Measurements from ENCODE around the gene NHSL2. TPM values are rescaled to one million over a fixed set of nuclear protein-coding genes. Genes with fewer than 3 reads are reported as not detected.

Gene NHSL2
- total RNA-seq, 1 donor from 2014 or later = 13.0 TPM

DNA sequence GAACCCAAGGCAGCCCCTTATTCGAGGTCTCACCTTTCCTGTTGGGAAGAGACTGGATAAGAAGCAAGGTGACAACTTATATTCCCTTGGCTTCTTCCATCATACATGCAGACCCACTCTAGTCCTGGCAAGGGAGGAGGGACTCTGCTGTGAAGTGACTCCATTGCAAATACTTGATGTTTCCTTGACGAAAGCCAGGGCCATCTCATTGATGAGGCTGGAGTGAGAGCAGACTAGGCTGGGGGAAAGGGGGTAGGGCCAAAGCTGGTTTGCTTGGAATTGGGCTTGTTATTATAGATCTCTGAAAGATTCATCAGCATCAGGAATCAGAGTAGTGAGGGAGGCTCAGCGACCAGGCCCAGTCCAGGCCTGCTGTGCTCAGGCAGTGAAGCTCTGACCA lies 2.3 kb upstream of the NHSL2 start:
- no peaks in the 10 kb centered on the region for H3K27me3 ChIP-seq (ENCODE audit: insufficient read depth, low read length)
- H3K4me1 Mint-ChIP-seq (ENCODE audit: low read depth, unreplicated experiment) = peaks cover 1% of the 10 kb centered on the region
- no peaks in the 10 kb centered on the region for H3K36me3 ChIP-seq (ENCODE audit: insufficient read depth, low read length)
- no peak overlapping the region for H2AFZ ChIP-seq (ENCODE audit: low read depth, low read length)
- no peaks in the 10 kb centered on the region for H3K9me3 Mint-ChIP-seq (ENCODE audit: unreplicated experiment)
- no peak overlapping the region for H3K9ac ChIP-seq (ENCODE audit: low read length)
- H3K9me3 ChIP-seq (ENCODE audit: insufficient read depth, low read depth, low read length) = no peaks in the 10 kb centered on the region
- no peak overlapping the region for H3K27ac ChIP-seq (ENCODE audit: low read depth, low read length)
- no peaks in the 10 kb centered on the region for H3K4me1 ChIP-seq (ENCODE audit: insufficient read depth, low read length)
- TF ChIP-seq CTCF (IDR thresholded peaks at IDR 0.05; ENCODE audit: insufficient read depth, low read depth, low read length) (no peak), EZH2 (IDR thresholded peaks at IDR 0.05; ENCODE audit: insufficient read depth, low read length) (no peak)
- H3K4me3 ChIP-seq (ENCODE audit: insufficient read depth, low read depth, low read length) = no peak overlapping the region
- no peak overlapping the region for H3K4me3 Mint-ChIP-seq (ENCODE audit: unreplicated experiment)
- FAIRE-seq (no peak), DNase-seq (ENCODE audit: low read depth) (no peak)
- no peak overlapping the region for H3K27ac Mint-ChIP-seq (ENCODE audit: unreplicated experiment)
- no peaks in the 10 kb centered on the region for H3K36me3 Mint-ChIP-seq (ENCODE audit: low read depth, unreplicated experiment)
- H3K27me3 Mint-ChIP-seq (ENCODE audit: low read depth, unreplicated experiment) = no peaks in the 10 kb centered on the region
- no peaks in the 10 kb centered on the region for H4K20me1 ChIP-seq (ENCODE audit: insufficient read depth, low read length)
- H3K4me2 ChIP-seq (ENCODE audit: low read length) = no peak overlapping the region
- no peaks in the 10 kb centered on the region for H3K79me2 ChIP-seq (ENCODE audit: insufficient read depth, low read length)

DNA sequence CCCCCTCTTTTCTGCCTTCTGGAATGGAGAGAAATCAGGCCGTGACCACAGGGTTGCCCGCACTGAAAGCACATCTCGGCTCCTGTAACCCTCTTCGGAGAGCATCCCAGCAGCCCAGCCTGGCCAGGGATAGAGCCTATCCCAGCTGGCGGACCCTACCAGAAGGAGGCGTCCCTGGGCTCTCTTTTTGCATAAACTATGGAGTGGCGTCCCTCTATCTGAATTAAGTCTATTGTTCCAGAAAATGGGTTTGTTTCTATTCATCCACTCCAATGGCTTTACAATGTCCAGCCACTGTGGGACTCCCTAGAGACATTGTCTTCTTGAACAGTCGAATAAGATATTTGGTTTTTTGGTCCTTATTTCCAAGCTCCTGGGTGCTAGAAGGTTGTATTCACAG lies 689 bp upstream of the NHSL2 start:
- Histone ChIP-seq H4K20me1 (ENCODE audit: insufficient read depth, low read length) (no peaks in the 10 kb centered on the region), H3K36me3 (ENCODE audit: insufficient read depth, low read length) (no peaks in the 10 kb centered on the region), H3K4me3 (ENCODE audit: insufficient read depth, low read depth, low read length) (peak overlapping the region; percentile 49), H3K9me3 (ENCODE audit: insufficient read depth, low read depth, low read length) (no peaks in the 10 kb centered on the region), H3K4me2 (ENCODE audit: low read length) (peak overlapping the region; percentile 86), H3K27ac (ENCODE audit: low read depth, low read length) (no peak overlapping the region), H3K9ac (ENCODE audit: low read length) (peak overlapping the region; percentile 65), H2AFZ (ENCODE audit: low read depth, low read length) (peak overlapping the region; percentile 26), H3K4me1 (ENCODE audit: insufficient read depth, low read length) (no peaks in the 10 kb centered on the region), H3K79me2 (ENCODE audit: insufficient read depth, low read length) (no peaks in the 10 kb centered on the region), H3K27me3 (ENCODE audit: insufficient read depth, low read length) (no peaks in the 10 kb centered on the region)
- Mint-ChIP-seq H3K4me1 (ENCODE audit: low read depth, unreplicated experiment) (peaks cover 7% of the 10 kb centered on the region), H3K36me3 (ENCODE audit: low read depth, unreplicated experiment) (no peaks in the 10 kb centered on the region), H3K27ac (ENCODE audit: unreplicated experiment) (peak overlapping the region; percentile 66), H3K27me3 (ENCODE audit: low read depth, unreplicated experiment) (no peaks in the 10 kb centered on the region), H3K4me3 (ENCODE audit: unreplicated experiment) (peak overlapping the region; percentile 83), H3K9me3 (ENCODE audit: unreplicated experiment) (no peaks in the 10 kb centered on the region)
- DNase-seq (ENCODE audit: low read depth) (no peak), FAIRE-seq (no peak)
- TF ChIP-seq CTCF (IDR thresholded peaks at IDR 0.05; ENCODE audit: insufficient read depth, low read depth, low read length) (peak; percentile 29), EZH2 (IDR thresholded peaks at IDR 0.05; ENCODE audit: insufficient read depth, low read length) (no peak)

DNA sequence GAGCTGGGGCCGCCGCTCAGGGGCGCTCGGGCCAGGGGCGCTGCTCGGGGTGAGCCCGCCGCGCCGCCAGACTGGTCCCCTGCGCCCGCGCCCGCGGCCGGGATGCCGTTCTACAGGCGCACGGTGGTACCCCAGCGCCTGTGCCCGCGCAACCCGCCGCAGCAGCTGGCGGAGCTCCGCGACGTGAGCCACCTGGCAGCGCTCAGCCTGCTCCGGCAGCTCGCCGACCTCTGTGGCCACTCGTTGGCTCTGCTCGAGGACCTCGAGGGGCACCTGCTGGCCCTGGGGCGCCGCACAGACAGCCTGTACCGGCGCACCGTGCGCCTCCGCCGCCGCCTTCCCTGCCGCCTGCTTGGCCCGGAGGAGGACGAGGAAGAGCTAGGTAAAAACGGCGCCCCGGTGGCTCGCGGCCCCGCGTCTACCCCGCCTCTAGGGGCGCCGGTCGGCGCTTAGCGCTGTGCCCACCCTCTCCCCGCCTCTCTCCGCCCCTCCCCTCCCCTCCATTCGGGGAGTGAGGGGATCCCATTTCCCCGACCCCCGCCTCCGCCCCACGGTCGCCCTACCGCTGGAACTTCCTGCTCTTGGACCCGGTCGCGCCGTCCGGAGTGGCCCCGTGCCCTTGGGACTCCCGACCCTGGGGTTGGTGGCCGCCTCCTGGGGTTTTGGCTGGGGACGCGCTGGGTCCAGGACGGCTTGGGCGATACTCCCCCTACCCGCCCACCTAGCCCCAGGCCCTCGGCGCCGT lies 513 bp downstream of the NHSL2 start:
- peak overlapping the region; percentile 59 for H3K9ac ChIP-seq (ENCODE audit: low read length)

More for the DNA sequence above, 513 bp downstream of the NHSL2 start:
- peak overlapping the region; percentile 87 for H3K4me3 Mint-ChIP-seq (ENCODE audit: unreplicated experiment)
- DNase-seq (ENCODE audit: low read depth) = no peak
- Histone ChIP-seq H3K36me3 (ENCODE audit: insufficient read depth, low read length) (no peaks in the 10 kb centered on the region), H3K4me3 (ENCODE audit: insufficient read depth, low read depth, low read length) (peak overlapping the region; percentile 49), H2AFZ (ENCODE audit: low read depth, low read length) (peak overlapping the region; percentile 69), H3K4me1 (ENCODE audit: insufficient read depth, low read length) (no peaks in the 10 kb centered on the region), H4K20me1 (ENCODE audit: insufficient read depth, low read length) (no peaks in the 10 kb centered on the region), H3K79me2 (ENCODE audit: insufficient read depth, low read length) (no peaks in the 10 kb centered on the region), H3K4me2 (ENCODE audit: low read length) (peak overlapping the region; percentile 86), H3K27ac (ENCODE audit: low read depth, low read length) (no peak overlapping the region), H3K9me3 (ENCODE audit: insufficient read depth, low read depth, low read length) (no peaks in the 10 kb centered on the region), H3K27me3 (ENCODE audit: insufficient read depth, low read length) (no peaks in the 10 kb centered on the region)
- no peaks in the 10 kb centered on the region for H3K27me3 Mint-ChIP-seq (ENCODE audit: low read depth, unreplicated experiment)
- H3K36me3 Mint-ChIP-seq (ENCODE audit: low read depth, unreplicated experiment) = no peaks in the 10 kb centered on the region
- no peak for TF ChIP-seq EZH2 (IDR thresholded peaks at IDR 0.05; ENCODE audit: insufficient read depth, low read length)
- no peak for TF ChIP-seq CTCF (IDR thresholded peaks at IDR 0.05; ENCODE audit: insufficient read depth, low read depth, low read length)
- FAIRE-seq = no peak
- H3K9me3 Mint-ChIP-seq (ENCODE audit: unreplicated experiment) = no peaks in the 10 kb centered on the region
- peaks cover 18% of the 10 kb centered on the region for H3K4me1 Mint-ChIP-seq (ENCODE audit: low read depth, unreplicated experiment)
- H3K27ac Mint-ChIP-seq (ENCODE audit: unreplicated experiment) = no peak overlapping the region
